ENCODE data around the gene MYBPC3.

MYBPC3 gene

DNA sequence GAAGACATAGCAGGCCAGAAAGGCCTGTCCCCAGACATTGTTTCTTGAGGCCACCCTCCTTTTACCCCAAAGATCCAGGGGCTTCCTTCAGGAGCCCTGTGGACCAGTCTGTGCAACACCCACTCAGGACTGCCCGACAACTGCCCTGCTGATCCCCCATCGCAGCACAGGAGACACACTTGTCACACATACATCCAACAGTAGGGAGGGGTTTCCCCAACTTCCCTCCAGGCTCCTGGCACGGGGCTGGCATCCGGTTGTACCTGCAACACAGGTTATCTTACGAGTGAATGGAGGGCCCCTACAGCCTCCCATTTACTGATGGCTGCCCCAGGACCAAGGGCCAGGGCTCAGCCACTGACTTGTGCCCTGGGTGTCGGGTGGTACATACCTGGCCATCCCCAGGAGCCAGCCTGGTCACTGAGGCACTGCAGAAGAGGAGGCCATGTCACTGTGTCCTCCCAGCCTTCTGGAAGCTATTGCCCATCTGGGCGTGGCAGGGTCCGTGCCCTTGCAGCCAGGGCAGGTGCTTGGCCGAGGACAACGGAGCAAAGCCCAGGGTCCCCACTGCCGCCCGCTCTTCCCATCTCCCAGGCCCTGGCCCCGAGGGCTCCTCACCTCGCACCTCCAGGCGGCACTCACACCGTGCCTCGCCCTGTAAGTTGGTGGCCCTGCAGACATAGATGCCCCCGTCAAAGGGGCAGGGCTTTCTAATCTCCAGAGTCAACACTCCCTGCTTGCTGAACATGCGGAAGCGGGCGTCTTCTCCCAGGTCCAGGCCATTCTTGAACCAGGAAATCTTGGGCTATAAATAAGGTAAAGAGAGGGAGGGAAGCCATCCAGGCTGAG, 20.8 kb downstream of the MYBPC3 start:
- peaks cover 3% of the 10 kb centered on the region; the same call in 1 of the 2 replicates for H3K36me3 ChIP-seq (ENCODE audit: insufficient read depth, low read length)
- H4K20me1 ChIP-seq (ENCODE audit: insufficient read depth, low read length, poor library complexity, severe bottlenecking), result no peaks in the 10 kb centered on the region
- no peak overlapping the region for H2AFZ ChIP-seq (ENCODE audit: low read length)
- H3K4me2 ChIP-seq (ENCODE audit: low read depth, low read length, poor library complexity, severe bottlenecking), result no peak overlapping the region
- no peaks in the 10 kb centered on the region for H3K9me3 ChIP-seq (ENCODE audit: insufficient read depth, low read depth, low read length)
- H3K9me2 ChIP-seq (replicated peaks; ENCODE audit: low read depth, low read length), result no peaks in the 10 kb centered on the region
- no peak overlapping the region for H3K4me3 ChIP-seq (ENCODE audit: low read length, poor library complexity, severe bottlenecking)
- H3K79me2 ChIP-seq (ENCODE audit: insufficient read depth, low read length), result no peaks in the 10 kb centered on the region
- no peaks in the 10 kb centered on the region for H3K4me1 ChIP-seq (ENCODE audit: insufficient read depth, low read length, poor library complexity, severe bottlenecking)
- no peaks in the 10 kb centered on the region for H3K27me3 ChIP-seq (ENCODE audit: insufficient read depth, low read length, poor library complexity, severe bottlenecking)
- H3K9ac ChIP-seq (ENCODE audit: low read depth, low read length, poor library complexity, severe bottlenecking), result no peak overlapping the region
- no peak for TF ChIP-seq CTCF (conservative IDR thresholded peaks at IDR 0.05; ENCODE audit: low read length)
- H3F3A ChIP-seq (ENCODE audit: low read depth), result no peaks in the 10 kb centered on the region

- TF ChIP-seq EZH2phosphoT487 (IDR thresholded peaks at IDR 0.05; ENCODE audit: borderline replicate concordance) (no peak), CTCF (conservative IDR thresholded peaks at IDR 0.05; ENCODE audit: low read length) (no peak)
- no peak overlapping the region for H3K4me2 ChIP-seq (ENCODE audit: low read depth, low read length, poor library complexity, severe bottlenecking)
- no peaks in the 10 kb centered on the region for H3K9me2 ChIP-seq (replicated peaks; ENCODE audit: low read depth, low read length)
- H2AFZ ChIP-seq (ENCODE audit: low read length), result no peak overlapping the region
- H4K20me1 ChIP-seq (ENCODE audit: insufficient read depth, low read length, poor library complexity, severe bottlenecking), result no peaks in the 10 kb centered on the region
- H3K4me1 ChIP-seq (ENCODE audit: insufficient read depth, low read length, poor library complexity, severe bottlenecking), result no peaks in the 10 kb centered on the region
- no peaks in the 10 kb centered on the region for H3K79me2 ChIP-seq (ENCODE audit: insufficient read depth, low read length)
- peaks cover 3% of the 10 kb centered on the region; the same call in 1 of the 2 replicates for H3K36me3 ChIP-seq (ENCODE audit: insufficient read depth, low read length)
- no peaks in the 10 kb centered on the region for H3F3A ChIP-seq (ENCODE audit: low read depth)
- no peak overlapping the region for H3K4me3 ChIP-seq (ENCODE audit: low read length, poor library complexity, severe bottlenecking)
- H3K9me3 ChIP-seq (ENCODE audit: insufficient read depth, low read depth, low read length), result no peaks in the 10 kb centered on the region
- H3K27me3 ChIP-seq (ENCODE audit: insufficient read depth, low read length, poor library complexity, severe bottlenecking), result no peaks in the 10 kb centered on the region
- H3K9ac ChIP-seq (ENCODE audit: low read depth, low read length, poor library complexity, severe bottlenecking), result no peak overlapping the region
Observed at GRCh38 chr11:47329987-47330931, 22.2 kb downstream of the MYBPC3 start.

GRCh38 chr11:47329431-47329986, 23.0 kb downstream of the MYBPC3 start:
- no peaks in the 10 kb centered on the region for H4K20me1 ChIP-seq (ENCODE audit: insufficient read depth, low read length, poor library complexity, severe bottlenecking)
- H3K9me3 ChIP-seq (ENCODE audit: insufficient read depth, low read depth, low read length), result no peaks in the 10 kb centered on the region
- no peaks in the 10 kb centered on the region for H3K27me3 ChIP-seq (ENCODE audit: insufficient read depth, low read length, poor library complexity, severe bottlenecking)

More at GRCh38 chr11:47329431-47329986, 23.0 kb downstream of the MYBPC3 start:
- Histone ChIP-seq H3K4me1 (ENCODE audit: insufficient read depth, low read length, poor library complexity, severe bottlenecking) (no peaks in the 10 kb centered on the region), H3K9me2 (replicated peaks; ENCODE audit: low read depth, low read length) (no peaks in the 10 kb centered on the region), H3K4me2 (ENCODE audit: low read depth, low read length, poor library complexity, severe bottlenecking) (no peak overlapping the region), H3F3A (ENCODE audit: low read depth) (no peaks in the 10 kb centered on the region), H2AFZ (ENCODE audit: low read length) (no peak overlapping the region), H3K36me3 (ENCODE audit: insufficient read depth, low read length) (peaks cover 3% of the 10 kb centered on the region; the same call in 1 of the 2 replicates), H3K4me3 (ENCODE audit: low read length, poor library complexity, severe bottlenecking) (no peak overlapping the region), H3K79me2 (ENCODE audit: insufficient read depth, low read length) (no peaks in the 10 kb centered on the region), H3K9ac (ENCODE audit: low read depth, low read length, poor library complexity, severe bottlenecking) (no peak overlapping the region)
- TF ChIP-seq CTCF (conservative IDR thresholded peaks at IDR 0.05; ENCODE audit: low read length) (no peak), EZH2phosphoT487 (IDR thresholded peaks at IDR 0.05; ENCODE audit: borderline replicate concordance) (no peak)

All from Loucy (cell line).